Measurements from ENCODE around the gene ITIH3. TPM values are rescaled to one million over a fixed set of nuclear protein-coding genes. Genes with fewer than 3 reads are reported as not detected.
A peak's percentile ranks its signal among the peaks of the same experiment; 100 is the strongest.

The ITIH3 gene
- total and polyA plus RNA-seq, 10 of the 15 experiments (the other 5 are each of a cell fraction or from before 2014, with no cell fraction given): 0.07 to 0.17 (median 0.15) TPM; not detected in 7

DNA sequence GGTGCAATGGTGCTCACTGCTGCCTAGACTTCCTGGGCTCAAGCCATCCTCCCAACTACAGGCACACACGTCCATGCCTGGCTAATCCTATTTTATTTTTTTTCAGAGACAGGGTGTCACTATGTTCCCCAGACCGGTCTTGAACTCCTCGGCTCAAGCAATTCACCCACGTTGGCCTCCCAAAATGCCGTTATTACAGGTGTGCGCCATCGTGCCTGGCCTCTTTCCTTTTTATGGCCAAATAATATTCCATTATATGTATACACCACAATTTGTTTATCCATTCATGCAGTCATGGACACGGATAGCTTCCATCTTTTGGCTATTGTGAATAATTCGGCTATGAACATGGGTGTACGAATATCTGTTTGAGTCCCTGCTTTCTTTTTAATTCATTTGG, 22.9 kb upstream of the ITIH3 start:
- H3K36me3 ChIP-seq (ENCODE audit: control insufficient read depth in 2 of 2, insufficient read depth in 2 of 2, low read length in 1 of 2): no peaks in the 10 kb centered on the region
- intact Hi-C loops (cut with micrococcal nuclease; ENCODE audit: unreplicated experiment): loop anchor here (2.0 kb wide), 1 partner anchor 65 kb away; the partner anchor contains the start of gene SPCS1
- ATAC-seq: no peak
- no peak for FAIRE-seq
- CTCF ChIA-PET: interaction anchor here (0.7 to 1.0 kb wide), 2 partner anchors 11 to 132 kb away, joined by 3 read pairs; no protein-coding TSS in a partner anchor
- RAD21 ChIA-PET (ENCODE audit: unreplicated experiment): interaction anchor here (1.9 kb wide), 1 partner anchor 67 kb away, joined by 8 read pairs; the partner anchor contains the start of genes GLT8D1 and SPCS1
- peak overlapping the region; percentile 93 for H3K4me2 ChIP-seq (ENCODE audit: control insufficient read depth, insufficient read depth)
- H3K27ac ChIP-seq (ENCODE audit: control insufficient read depth, insufficient read depth): no peak overlapping the region; the same call in 1 of the 2 replicates
- H3K79me2 ChIP-seq (ENCODE audit: control insufficient read depth, insufficient read depth, low read length): peaks cover 9% of the 10 kb centered on the region
- no peak overlapping the region for H3K9ac ChIP-seq (ENCODE audit: control insufficient read depth, insufficient read depth, low read length)
- in situ Hi-C loops (cut with MboI): no loop called here
- H3K9me3 ChIP-seq (replicated peaks; ENCODE audit: control insufficient read depth, insufficient read depth, low read length): no peaks in the 10 kb centered on the region
- no peak overlapping the region for H3K4me3 ChIP-seq
- POLR2A ChIA-PET: interaction anchor here (0.7 to 1.6 kb wide), 4 partner anchors 8 to 79 kb away, joined by 3 to 15 read pairs (median 4); no protein-coding TSS in a partner anchor
- TF ChIP-seq DPF2 (IDR thresholded peaks at IDR 0.05) (no peak), JUNB (IDR thresholded peaks at IDR 0.05) (no peak), ZZZ3 (IDR thresholded peaks at IDR 0.05; ENCODE audit: control insufficient read depth, insufficient read length, low read depth) (no peak), RBBP5 (conservative IDR thresholded peaks at IDR 0.05) (no peak), ZNF274 (IDR thresholded peaks at IDR 0.05; ENCODE audit: insufficient read depth, insufficient read length) (no peak), ZSCAN29 (IDR thresholded peaks at IDR 0.05) (no peak), NFIC (IDR thresholded peaks at IDR 0.05; ENCODE audit: low read depth, low read length) (no peak), ZNF207 (IDR thresholded peaks at IDR 0.05; ENCODE audit: borderline replicate concordance) (no peak), RAD21 (IDR thresholded peaks at IDR 0.05; ENCODE audit: insufficient read depth, low read depth, low read length) (no peak), LARP7 (IDR thresholded peaks at IDR 0.05) (no peak), SIN3A (IDR thresholded peaks at IDR 0.05; ENCODE audit: low read depth, low read length) (no peak), CHD2 (IDR thresholded peaks at IDR 0.05; ENCODE audit: borderline replicate concordance, low read depth, low read length) (no peak), ZNF622 (IDR thresholded peaks at IDR 0.05) (no peak), FOXM1 (IDR thresholded peaks at IDR 0.05; ENCODE audit: low read depth, low read length) (no peak)
- TF ChIP-seq, protein P1, sequence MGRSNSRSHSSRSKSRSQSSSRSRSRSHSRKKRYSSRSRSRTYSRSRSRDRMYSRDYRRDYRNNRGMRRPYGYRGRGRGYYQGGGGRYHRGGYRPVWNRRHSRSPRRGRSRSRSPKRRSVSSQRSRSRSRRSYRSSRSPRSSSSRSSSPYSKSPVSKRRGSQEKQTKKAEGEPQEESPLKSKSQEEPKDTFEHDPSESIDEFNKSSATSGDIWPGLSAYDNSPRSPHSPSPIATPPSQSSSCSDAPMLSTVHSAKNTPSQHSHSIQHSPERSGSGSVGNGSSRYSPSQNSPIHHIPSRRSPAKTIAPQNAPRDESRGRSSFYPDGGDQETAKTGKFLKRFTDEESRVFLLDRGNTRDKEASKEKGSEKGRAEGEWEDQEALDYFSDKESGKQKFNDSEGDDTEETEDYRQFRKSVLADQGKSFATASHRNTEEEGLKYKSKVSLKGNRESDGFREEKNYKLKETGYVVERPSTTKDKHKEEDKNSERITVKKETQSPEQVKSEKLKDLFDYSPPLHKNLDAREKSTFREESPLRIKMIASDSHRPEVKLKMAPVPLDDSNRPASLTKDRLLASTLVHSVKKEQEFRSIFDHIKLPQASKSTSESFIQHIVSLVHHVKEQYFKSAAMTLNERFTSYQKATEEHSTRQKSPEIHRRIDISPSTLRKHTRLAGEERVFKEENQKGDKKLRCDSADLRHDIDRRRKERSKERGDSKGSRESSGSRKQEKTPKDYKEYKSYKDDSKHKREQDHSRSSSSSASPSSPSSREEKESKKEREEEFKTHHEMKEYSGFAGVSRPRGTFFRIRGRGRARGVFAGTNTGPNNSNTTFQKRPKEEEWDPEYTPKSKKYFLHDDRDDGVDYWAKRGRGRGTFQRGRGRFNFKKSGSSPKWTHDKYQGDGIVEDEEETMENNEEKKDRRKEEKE (IDR thresholded peaks at IDR 0.05): no peak
- TF ChIP-seq, protein P2, sequence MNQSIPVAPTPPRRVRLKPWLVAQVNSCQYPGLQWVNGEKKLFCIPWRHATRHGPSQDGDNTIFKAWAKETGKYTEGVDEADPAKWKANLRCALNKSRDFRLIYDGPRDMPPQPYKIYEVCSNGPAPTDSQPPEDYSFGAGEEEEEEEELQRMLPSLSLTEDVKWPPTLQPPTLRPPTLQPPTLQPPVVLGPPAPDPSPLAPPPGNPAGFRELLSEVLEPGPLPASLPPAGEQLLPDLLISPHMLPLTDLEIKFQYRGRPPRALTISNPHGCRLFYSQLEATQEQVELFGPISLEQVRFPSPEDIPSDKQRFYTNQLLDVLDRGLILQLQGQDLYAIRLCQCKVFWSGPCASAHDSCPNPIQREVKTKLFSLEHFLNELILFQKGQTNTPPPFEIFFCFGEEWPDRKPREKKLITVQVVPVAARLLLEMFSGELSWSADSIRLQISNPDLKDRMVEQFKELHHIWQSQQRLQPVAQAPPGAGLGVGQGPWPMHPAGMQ (IDR thresholded peaks at IDR 0.05; ENCODE audit: borderline replicate concordance): no peak
- TF ChIP-seq, protein P3, sequence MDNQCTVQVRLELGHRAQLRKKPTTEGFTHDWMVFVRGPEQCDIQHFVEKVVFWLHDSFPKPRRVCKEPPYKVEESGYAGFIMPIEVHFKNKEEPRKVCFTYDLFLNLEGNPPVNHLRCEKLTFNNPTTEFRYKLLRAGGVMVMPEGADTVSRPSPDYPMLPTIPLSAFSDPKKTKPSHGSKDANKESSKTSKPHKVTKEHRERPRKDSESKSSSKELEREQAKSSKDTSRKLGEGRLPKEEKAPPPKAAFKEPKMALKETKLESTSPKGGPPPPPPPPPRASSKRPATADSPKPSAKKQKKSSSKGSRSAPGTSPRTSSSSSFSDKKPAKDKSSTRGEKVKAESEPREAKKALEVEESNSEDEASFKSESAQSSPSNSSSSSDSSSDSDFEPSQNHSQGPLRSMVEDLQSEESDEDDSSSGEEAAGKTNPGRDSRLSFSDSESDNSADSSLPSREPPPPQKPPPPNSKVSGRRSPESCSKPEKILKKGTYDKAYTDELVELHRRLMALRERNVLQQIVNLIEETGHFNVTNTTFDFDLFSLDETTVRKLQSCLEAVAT (IDR thresholded peaks at IDR 0.05): no peak
- H3K4me1 ChIP-seq (ENCODE audit: control insufficient read depth, insufficient read depth, low read length): peaks cover 4% of the 10 kb centered on the region
- SMC1A ChIA-PET (ENCODE audit: uncharacterized antibody, unreplicated experiment): interaction anchor here (0.9 kb wide), 1 partner anchor 27 kb away, joined by 3 read pairs; no protein-coding TSS in a partner anchor
- peak overlapping the region; percentile 86 for H2AFZ ChIP-seq (ENCODE audit: control insufficient read depth, low read depth, low read length)
- no peaks in the 10 kb centered on the region for H4K20me1 ChIP-seq (ENCODE audit: control insufficient read depth, insufficient read depth)
- H3K27me3 ChIP-seq (replicated peaks in 1 of 2; ENCODE audit: control insufficient read depth in 2 of 2, insufficient read depth in 2 of 2, low read length in 1 of 2): no peaks in the 10 kb centered on the region
- no peak for DNase-seq (ENCODE audit: low read depth, low spot score)
- BruUV-seq (replicated peaks): no TSS peak
- WGBS (ENCODE audit: insufficient coverage, insufficient replicate concordance, low lambda C conversion rate, missing lambda C conversion rate): 92% methylated on average over 10 of the region's 10 CpGs
